Measurements from ENCODE around the gene PSD2. TPM values are rescaled to one million over a fixed set of nuclear protein-coding genes. Genes with fewer than 3 reads are reported as not detected.

Gene PSD2
- total RNA-seq, 3 donors from 2014 or later (not counting 1 experiment from before 2014, with no cell fraction given): 1.3 to 2.5 (median 1.3) TPM

GRCh38 chr5:139862313-139862712, 66.7 kb downstream of the PSD2 start:
- no peak overlapping the region for H3K4me3 ChIP-seq (ENCODE audit: low read length)
- Mint-ChIP-seq H3K4me1 (peaks cover 0 to 4% of the 10 kb centered on the region in 2 donors), H3K9me3 (no peaks in the 10 kb centered on the region), H3K4me3 (no peak overlapping the region), H3K36me3 (no peaks in the 10 kb centered on the region), H3K27me3 (ENCODE audit: low read depth in 2 of 2) (peaks cover 0 to 8% of the 10 kb centered on the region in 2 donors), H3K27ac (no peak overlapping the region)
- 87% methylated on average over 2 of the region's 2 CpGs for WGBS (ENCODE audit: insufficient coverage)
- intact Hi-C loops (cut with micrococcal nuclease): no loop called here
- H3K9me3 ChIP-seq (ENCODE audit: control insufficient read depth, insufficient read depth, low read length): no peaks in the 10 kb centered on the region
- no peaks in the 10 kb centered on the region for H3K36me3 ChIP-seq (ENCODE audit: control insufficient read depth, insufficient read depth, low read length)
- no peak overlapping the region for H3K27ac ChIP-seq (ENCODE audit: low read length)
- no peaks in the 10 kb centered on the region for H3K27me3 ChIP-seq (ENCODE audit: control insufficient read depth, insufficient read depth, low read length)
- H3K4me1 ChIP-seq (ENCODE audit: control insufficient read depth, insufficient read depth, low read length): no peaks in the 10 kb centered on the region
- DNase-seq (no peak), ATAC-seq (no peak)
- no peak for TF ChIP-seq CTCF (IDR thresholded peaks at IDR 0.05)

GRCh38 chr5:139862803-139863202, 67.2 kb downstream of the PSD2 start:
- Histone ChIP-seq H3K9me3 (ENCODE audit: control insufficient read depth, insufficient read depth, low read length) (no peaks in the 10 kb centered on the region), H3K36me3 (ENCODE audit: control insufficient read depth, insufficient read depth, low read length) (no peaks in the 10 kb centered on the region), H3K27ac (ENCODE audit: low read length) (no peak overlapping the region), H3K4me1 (ENCODE audit: control insufficient read depth, insufficient read depth, low read length) (no peaks in the 10 kb centered on the region), H3K27me3 (ENCODE audit: control insufficient read depth, insufficient read depth, low read length) (no peaks in the 10 kb centered on the region), H3K4me3 (ENCODE audit: low read length) (no peak overlapping the region)
- ATAC-seq (no peak), DNase-seq (no peak)
- no peak overlapping the region for H3K27ac Mint-ChIP-seq
- no peak for TF ChIP-seq CTCF (IDR thresholded peaks at IDR 0.05)
- H3K9me3 Mint-ChIP-seq: no peaks in the 10 kb centered on the region
- intact Hi-C loops (cut with micrococcal nuclease): no loop called here
- no peak overlapping the region for H3K4me3 Mint-ChIP-seq
- peaks cover 0 to 8% of the 10 kb centered on the region in 2 donors for H3K27me3 Mint-ChIP-seq (ENCODE audit: low read depth in 2 of 2)
- H3K4me1 Mint-ChIP-seq: peaks cover 0 to 4% of the 10 kb centered on the region in 2 donors
- H3K36me3 Mint-ChIP-seq: no peaks in the 10 kb centered on the region
- WGBS (ENCODE audit: insufficient coverage): 73% methylated on average over 2 of the region's 2 CpGs

GRCh38 chr5:139863361-139863760, 67.8 kb downstream of the PSD2 start:
- Mint-ChIP-seq H3K4me1 (peaks cover 0 to 4% of the 10 kb centered on the region in 2 donors), H3K9me3 (no peaks in the 10 kb centered on the region), H3K27ac (no peak overlapping the region), H3K27me3 (ENCODE audit: low read depth in 2 of 2) (peaks cover 0 to 8% of the 10 kb centered on the region in 2 donors), H3K4me3 (no peak overlapping the region), H3K36me3 (no peaks in the 10 kb centered on the region)
- no peak overlapping the region for H3K27ac ChIP-seq (ENCODE audit: low read length)
- no peak for DNase-seq
- H3K4me3 ChIP-seq (ENCODE audit: low read length): no peak overlapping the region
- ATAC-seq: no peak
- WGBS (ENCODE audit: insufficient coverage): 88% methylated on average over 9 of the region's 9 CpGs
- H3K4me1 ChIP-seq (ENCODE audit: control insufficient read depth, insufficient read depth, low read length): no peaks in the 10 kb centered on the region
- H3K9me3 ChIP-seq (ENCODE audit: control insufficient read depth, insufficient read depth, low read length): no peaks in the 10 kb centered on the region
- H3K27me3 ChIP-seq (ENCODE audit: control insufficient read depth, insufficient read depth, low read length): no peaks in the 10 kb centered on the region
- H3K36me3 ChIP-seq (ENCODE audit: control insufficient read depth, insufficient read depth, low read length): no peaks in the 10 kb centered on the region
- no peak for TF ChIP-seq CTCF (IDR thresholded peaks at IDR 0.05)
- intact Hi-C loops (cut with micrococcal nuclease): no loop called here
